Heart left ventricle (tissue), 16 donors: ENCODE measurements around the gene SUGP1. TPM values are rescaled to one million over a fixed set of nuclear protein-coding genes. Genes with fewer than 3 reads are reported as not detected.

Source experiments
- ATAC-seq, 4 donors: fragments of 200-7000 bp; cut with Tn5 transposase; one replicate each; pipeline ENCODE4 v1.9.1; 2020 to 2022; ENCODE audit warnings: moderate library complexity in 4 of 4, mild to moderate bottlenecking in 3 of 4, moderate number of reproducible peaks in 1 of 4
- DNase-seq, 5 donors: peaks; one replicate each; pipeline ENCODE4 v3.0.0-alpha.2; 2020
- H3K27ac ChIP-seq, 12 donors: fragments of 200-600 bp; sonication (generic) in 4 of 12; one replicate each; pipeline versions ENCODE4 v1.5.0 to v1.8.0; 2016 to 2022; ENCODE audit warnings: mild to moderate bottlenecking in 2 of 12
- H3K27me3 ChIP-seq, 9 donors: fragments of 200-600 bp; sonication (generic) in 2 of 9; one replicate each; pipeline versions ENCODE4 v1.5.1 to v1.8.0; 2016 to 2022; ENCODE audit warnings: mild to moderate bottlenecking in 3 of 9
- H3K36me3 ChIP-seq, 9 donors: fragments of 200-600 bp; sonication (generic) in 2 of 9; one replicate each; pipeline versions ENCODE4 v1.5.0 to v1.8.0; 2018 to 2022; ENCODE audit warnings: mild to moderate bottlenecking in 2 of 9
- H3K4me1 ChIP-seq, 12 donors: fragments of 200-600 bp; sonication (generic) in 4 of 12; one replicate each; pipeline versions ENCODE4 v1.5.0 to v1.8.0; 2016 to 2022; ENCODE audit warnings: mild to moderate bottlenecking in 3 of 12
- H3K4me3 ChIP-seq, 12 donors: fragments of 200-600 bp; sonication (generic) in 4 of 12; one replicate each; pipeline versions ENCODE4 v1.5.0 to v1.8.0; 2017 to 2022; ENCODE audit warnings: mild to moderate bottlenecking in 9 of 12, moderate library complexity in 4 of 12
- H3K9me3 ChIP-seq, 12 donors: fragments of 200-600 bp; sonication (generic) in 4 of 12; one replicate each; pipeline versions ENCODE4 v1.5.0 to v1.8.0; 2016 to 2022; ENCODE audit warnings: mild to moderate bottlenecking in 1 of 12
- CTCF ChIP-seq, 12 donors: fragments of 200-600 bp; sonication (generic) in 4 of 12; IDR thresholded peaks; one replicate each; pipeline versions ENCODE4 v1.5.0 to v1.8.0; 2018 to 2022; ENCODE audit warnings: antibody characterized with exemption in 12 of 12, mild to moderate bottlenecking in 5 of 12
- POLR2A ChIP-seq, 2 donors: fragments of 450-650 bp; IDR thresholded peaks; one replicate each; pipeline ENCODE4 v1.6.1; 2017; ENCODE audit warnings: antibody characterized with exemption in 2 of 2, mild to moderate bottlenecking in 2 of 2, moderate library complexity in 2 of 2
- WGBS, 4 donors: extraction: QIAGEN DNeasy Blood & Tissue Kit in 2 of 4; methylation state at CpG; one replicate each; pipeline versions ENCODE4 v1.1.5 to v1.1.7; 2013 to 2018; 5-methylcytosine and 5-hydroxymethylcytosine counted together
- intact Hi-C, 10 donors: fragments of 100-400 bp; cut with DNase I; formaldehyde crosslinking; loops; one replicate each; pipeline versions ENCODE4 v1.11.1 to v1.14.2; 2022
- polyA plus RNA-seq, 2 donors: library from polyadenylated mRNA; stranded (reverse); fragments of 200-250 nt; gene quantifications; one replicate each; pipeline ENCODE4 v1.2.3, GENCODE V29; 2013
- total RNA-seq, 9 donors: library from RNA; depleted of rRNA in 2 of 9; stranded (reverse); fragments of >200 nt in 2 of 9; fragmentation: NEBNext Ultra II Directional in 3 of 9; extraction: Animal tissue kit (Norgen Biotek cat#: 25700) in 3 of 9; gene quantifications; one replicate each; pipeline versions ENCODE4 v1.1.0 to v1.2.4, GENCODE V29; 2016 to 2023
- donor health status: ischemic (EF 13 %, LVEDD 7.1; RV severe dilation, severe dysfunction).
- donor health status: healthy with polysubstance abuse.
- donor health status: DM: no; HTN: yes; CAD: no.
- donor health status: DM: no; HTN: no; CAD: no.
- donor health status: ischemic (EF 25% LVEDD 6.9; RV normal size, moderate dysfunction).
- donor health status: ischemic (EF 25% LVEDD 5.7; RV mildly dilated, moderate dysfunction).
- donor health status: healthy.
- donor health status: DM: yes; HTN: yes; CAD: no.
- donor health status: ischemic (EF 35%, LVEDD 5.7; RV mildly dilated, moderate dysfunction).
- donor health status: nonischemic (EF 11% LVEDD 7.7; RV severe dilation, severe dysfunction).
- donor health status: DM: yes; HTN: yes; CAD: no.
- donor health status: PGD.
- donor health status: ischemic (EF 29% LVEDD 5.4; RV normal size, mild dysfunction).
- donor health status: nonischemic (EF 23%, LVEDD 6.1; RV moderate dilation, normal function).

The SUGP1 gene
- total and polyA plus RNA-seq, 11 donors = 28.7 to 53.4 (median 41.0) TPM

- no peaks in the 10 kb centered on the region for H3K4me1 ChIP-seq
- H3K27me3 ChIP-seq = peaks cover 0 to 49% (median 7%) of the 10 kb centered on the region in 9 donors
Measured at GRCh38 chr19:19250196-19250801, 70.0 kb downstream of the SUGP1 start.

DNA sequence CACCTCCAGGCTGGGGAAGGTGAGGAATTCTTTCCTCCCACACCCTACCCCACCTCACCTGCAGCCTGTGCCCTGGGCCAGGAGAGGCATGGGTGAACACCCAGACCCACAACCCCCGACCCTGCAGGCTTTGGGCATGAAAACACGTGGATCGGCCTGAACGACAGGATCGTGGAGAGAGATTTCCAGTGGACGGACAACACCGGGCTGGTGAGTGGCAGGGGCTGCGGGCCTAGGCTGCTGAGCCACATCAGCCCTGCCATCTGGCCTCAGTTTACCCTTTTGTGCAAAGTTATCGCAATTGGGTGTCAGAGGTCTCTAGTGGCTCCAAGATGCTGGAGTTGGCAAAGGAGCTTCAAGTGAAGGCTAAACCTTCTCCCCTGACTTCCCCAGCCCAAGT lies 79.8 kb downstream of the SUGP1 start:
- 79 to 85% (median 82%) methylated on average over 9 of the region's 9 CpGs for WGBS, 4 donors
- peaks cover 0 to 15% (median 3%) of the 10 kb centered on the region in 9 donors for H3K27me3 ChIP-seq
- no peak overlapping the region for H3K27ac ChIP-seq

More at GRCh38 chr19:19250196-19250801, 70.0 kb downstream of the SUGP1 start:
- no peaks in the 10 kb centered on the region for H3K9me3 ChIP-seq
- ATAC-seq (no peak), DNase-seq (no peak)
- no peak overlapping the region for H3K4me3 ChIP-seq
- no peak overlapping the region for H3K27ac ChIP-seq
- WGBS, 4 donors = 43 to 53% (median 48%) methylated on average over 5 of the region's 5 CpGs
- intact Hi-C loops = no loop called here
- H3K36me3 ChIP-seq = no peaks in the 10 kb centered on the region
- TF ChIP-seq POLR2A (IDR thresholded peaks at IDR 0.05) (no peak), CTCF (IDR thresholded peaks at IDR 0.05) (no peak)

GRCh38 chr19:19239675-19240074 lies 80.6 kb downstream of the SUGP1 start:
- TF ChIP-seq POLR2A (IDR thresholded peaks at IDR 0.05) (no peak), CTCF (IDR thresholded peaks at IDR 0.05) (no peak)
- intact Hi-C loops = no loop called here
- Histone ChIP-seq H3K36me3 (no peaks in the 10 kb centered on the region), H3K27ac (no peak overlapping the region), H3K4me3 (no peak overlapping the region), H3K9me3 (peaks cover 0 to 19% (median 10%) of the 10 kb centered on the region in 12 donors), H3K4me1 (no peaks in the 10 kb centered on the region), H3K27me3 (peaks cover 0 to 15% (median 3%) of the 10 kb centered on the region in 9 donors)
- ATAC-seq (no peak), DNase-seq (no peak)

More for the DNA sequence above, 79.8 kb downstream of the SUGP1 start:
- H3K4me1 ChIP-seq = no peaks in the 10 kb centered on the region
- peaks cover 0 to 11% (median 2%) of the 10 kb centered on the region in 12 donors for H3K9me3 ChIP-seq
- TF ChIP-seq POLR2A (IDR thresholded peaks at IDR 0.05) (no peak), CTCF (IDR thresholded peaks at IDR 0.05) (no peak)
- DNase-seq (no peak), ATAC-seq (no peak)
- intact Hi-C loops = no loop called here
- H3K4me3 ChIP-seq = no peak overlapping the region
- no peaks in the 10 kb centered on the region for H3K36me3 ChIP-seq

DNA sequence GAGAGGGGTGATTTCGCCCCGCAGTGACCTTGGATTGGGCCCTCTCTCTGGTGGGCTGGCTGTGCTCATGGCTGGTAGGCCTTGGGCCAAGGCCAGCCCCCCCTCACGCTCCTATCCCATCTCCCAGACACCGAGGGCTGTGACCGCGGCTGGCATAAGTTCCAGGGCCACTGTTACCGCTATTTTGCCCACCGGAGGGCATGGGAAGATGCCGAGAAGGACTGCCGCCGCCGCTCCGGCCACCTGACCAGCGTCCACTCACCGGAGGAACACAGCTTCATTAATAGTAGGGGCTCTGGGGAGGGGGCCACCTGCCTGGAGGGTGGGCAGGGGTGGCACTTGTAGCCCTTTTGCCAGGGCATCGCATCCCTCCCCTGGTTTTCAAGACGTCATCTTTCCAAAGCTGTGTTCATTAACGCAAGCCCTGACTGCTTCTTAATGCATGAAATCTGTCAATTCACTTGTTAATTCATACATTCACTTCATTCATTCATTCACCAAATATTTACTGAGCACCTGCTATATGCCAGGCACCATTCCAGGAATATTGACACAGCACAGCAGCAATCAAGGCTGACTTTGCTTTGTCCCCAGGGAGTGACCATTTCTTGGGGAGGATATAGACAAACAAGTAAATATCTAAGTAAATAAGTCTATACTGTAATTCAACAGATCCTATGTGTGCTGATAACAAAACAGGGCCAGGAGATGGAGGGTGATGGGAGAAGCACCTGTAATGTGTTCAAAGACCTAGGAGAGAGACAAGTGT lies 82.0 kb downstream of the SUGP1 start:
- Histone ChIP-seq H3K9me3 (peaks cover 0 to 31% (median 23%) of the 10 kb centered on the region in 12 donors), H3K27ac (no peak overlapping the region), H3K27me3 (peaks cover 0 to 15% (median 3%) of the 10 kb centered on the region in 9 donors), H3K36me3 (no peaks in the 10 kb centered on the region), H3K4me3 (no peak overlapping the region), H3K4me1 (no peaks in the 10 kb centered on the region)
- TF ChIP-seq CTCF (IDR thresholded peaks at IDR 0.05) (no peak), POLR2A (IDR thresholded peaks at IDR 0.05) (no peak)
- 82 to 87% (median 85%) methylated on average over 18 of the region's 18 CpGs for WGBS, 4 donors
- intact Hi-C loops = no loop called here
- DNase-seq (peak in 1 of 5 donors; percentile 47), ATAC-seq (no peak)
